Testis (tissue), 3 donors: ENCODE results near the gene SRRM2. TPM values are rescaled to one million over a fixed set of nuclear protein-coding genes. Genes with fewer than 3 reads are reported as not detected.

Experiments used
- DNase-seq: peaks from one replicate; pipeline ENCODE4 v3.0.0-alpha.2; 2019
- H3K27ac ChIP-seq, 2 donors: fragments of 200-600 bp; sonication (generic); one replicate each; pipeline ENCODE4 v1.5.1; 2019
- H3K27me3 ChIP-seq: fragments of 200-600 bp; sonication (generic); one replicate; pipeline ENCODE4 v1.5.1; 2019
- H3K36me3 ChIP-seq: fragments of 200-600 bp; sonication (generic); one replicate; pipeline ENCODE4 v1.5.1; 2017; ENCODE audit warnings: low read depth; ENCODE audit errors: missing control alignments
- H3K4me1 ChIP-seq: fragments of 200-600 bp; sonication (generic); one replicate; pipeline ENCODE4 v1.5.1; 2019
- H3K4me3 ChIP-seq, 2 donors: fragments of 200-600 bp; sonication (generic); one replicate each; pipeline ENCODE4 v1.5.1; 2017 to 2019
- H3K9me3 ChIP-seq: fragments of 200-600 bp; sonication (generic); one replicate; pipeline ENCODE4 v1.5.1; 2017
- CTCF ChIP-seq, 3 experiments: fragments of 450-650 bp in 2 of 3; fragments of 200-600 bp in 1 of 3; sonication (generic) in 1 of 3; IDR thresholded peaks; one replicate each; pipeline ENCODE4 v1.5.1; 2016 to 2019; ENCODE audit warnings: antibody characterized with exemption in 3 of 3, mild to moderate bottlenecking in 2 of 3, moderate library complexity in 1 of 3
- POLR2A ChIP-seq: fragments of 450-650 bp; IDR thresholded peaks from one replicate; pipeline ENCODE4 v1.6.1; 2017; ENCODE audit warnings: antibody characterized with exemption, mild to moderate bottlenecking, moderate library complexity
- WGBS, 2 donors: methylation state at CpG; one replicate each; pipeline ENCODE4 v1.1.5; 2018; 5-methylcytosine and 5-hydroxymethylcytosine counted together
- intact Hi-C: fragments of 100-400 bp; cut with DNase I; formaldehyde crosslinking; loops from one replicate; pipeline ENCODE4 v1.15.1; 2023; ENCODE audit warnings: low total_unique reads
- polyA plus RNA-seq: library from polyadenylated mRNA; stranded (reverse); fragments of 350-450 nt; fragmentation: Illumina TruSeq; extraction: RNeasy Lipid Tissue Mini Kit (QIAGEN cat#74804); gene quantifications from one replicate; pipeline ENCODE4 v1.2.3, GENCODE V29; 2014; ENCODE audit warnings: low read depth, low replicate concordance; ENCODE audit not compliant: insufficient read depth
- total RNA-seq, 2 donors: library from RNA; depleted of rRNA; stranded (reverse); fragments of >200 nt; gene quantifications; one replicate each; pipeline ENCODE4 v1.2.3, GENCODE V29; 2016

Gene SRRM2
- total and polyA plus RNA-seq, 3 donors from 2014 or later, result 446 to 738 (median 526) TPM

GRCh38 chr16:2745116-2745890 lies 7.1 kb upstream of the SRRM2 start:
- Histone ChIP-seq H3K4me3 (no peak overlapping the region), H3K9me3 (no peaks in the 10 kb centered on the region), H3K4me1 (no peaks in the 10 kb centered on the region), H3K36me3 (no peaks in the 10 kb centered on the region), H3K27me3 (no peaks in the 10 kb centered on the region), H3K27ac (no peak overlapping the region)
- intact Hi-C loops, result no loop called here
- TF ChIP-seq POLR2A, result no peak
- TF ChIP-seq CTCF (IDR thresholded peaks at IDR 0.05), result no peak
- DNase-seq, result no peak
- WGBS, 2 donors, result 56 to 73% methylated on average over 12 to 15 of the region's 15 CpGs

GRCh38 chr16:2745961-2746360 lies 6.5 kb upstream of the SRRM2 start:
- Histone ChIP-seq H3K4me1 (no peaks in the 10 kb centered on the region), H3K27ac (no peak overlapping the region), H3K27me3 (no peaks in the 10 kb centered on the region), H3K36me3 (no peaks in the 10 kb centered on the region), H3K9me3 (no peaks in the 10 kb centered on the region), H3K4me3 (no peak overlapping the region)
- no peak for TF ChIP-seq POLR2A
- no peak for TF ChIP-seq CTCF (IDR thresholded peaks at IDR 0.05)
- DNase-seq, result no peak
- 47 to 66% methylated on average over 3 to 9 of the region's 9 CpGs for whole genome bisulfite sequencing, 2 donors
- intact Hi-C loops, result no loop called here

- Histone ChIP-seq H3K27me3 (no peaks in the 10 kb centered on the region), H3K9me3 (no peaks in the 10 kb centered on the region), H3K36me3 (no peaks in the 10 kb centered on the region), H3K4me1 (peaks cover 6% of the 10 kb centered on the region), H3K4me3 (no peak overlapping the region), H3K27ac (no peak overlapping the region)
- intact Hi-C loops, result no loop called here
- WGBS, 2 donors, result 71 to 77% methylated on average over 7 of the region's 7 CpGs
- no peak for TF ChIP-seq POLR2A
- TF ChIP-seq CTCF (IDR thresholded peaks at IDR 0.05), result no peak
- DNase-seq, result no peak
These were observed 3.5 kb upstream of the SRRM2 start for GRCh38 chr16:2748757-2749455.

GRCh38 chr16:2749476-2749875 lies 3.0 kb upstream of the SRRM2 start:
- H3K9me3 ChIP-seq, result no peaks in the 10 kb centered on the region
- WGBS, 2 donors, result 93 to 95% methylated on average over 5 of the region's 5 CpGs

More at GRCh38 chr16:2749476-2749875, 3.0 kb upstream of the SRRM2 start:
- Histone ChIP-seq H3K27me3 (no peaks in the 10 kb centered on the region), H3K4me3 (no peak overlapping the region), H3K36me3 (no peaks in the 10 kb centered on the region), H3K4me1 (peaks cover 10% of the 10 kb centered on the region), H3K27ac (no peak overlapping the region)
- no peak for DNase-seq
- intact Hi-C loops, result no loop called here
- TF ChIP-seq CTCF (IDR thresholded peaks at IDR 0.05) (no peak), POLR2A (no peak)
